ENCODE results near the gene FCHO1.

Gene FCHO1

DNA sequence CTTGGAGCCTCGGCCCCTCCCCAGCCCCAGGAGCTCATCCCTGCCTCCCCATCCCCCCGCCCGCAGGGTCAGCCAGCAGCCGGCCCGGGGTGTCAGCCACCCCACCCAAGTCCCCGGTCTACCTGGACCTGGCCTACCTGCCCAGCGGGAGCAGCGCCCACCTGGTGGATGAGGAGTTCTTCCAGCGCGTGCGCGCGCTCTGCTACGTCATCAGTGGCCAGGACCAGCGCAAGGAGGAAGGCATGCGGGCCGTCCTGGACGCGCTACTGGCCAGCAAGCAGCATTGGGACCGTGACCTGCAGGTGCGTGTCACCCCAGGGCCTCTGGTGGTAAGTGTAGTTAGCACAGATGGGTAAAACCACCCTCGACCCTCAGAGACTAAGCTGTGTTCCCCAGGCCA, 18.1 kb upstream of the FCHO1 start:
- DNase-seq (ENCODE audit: low read depth in 2 of 2), result no peak

DNA sequence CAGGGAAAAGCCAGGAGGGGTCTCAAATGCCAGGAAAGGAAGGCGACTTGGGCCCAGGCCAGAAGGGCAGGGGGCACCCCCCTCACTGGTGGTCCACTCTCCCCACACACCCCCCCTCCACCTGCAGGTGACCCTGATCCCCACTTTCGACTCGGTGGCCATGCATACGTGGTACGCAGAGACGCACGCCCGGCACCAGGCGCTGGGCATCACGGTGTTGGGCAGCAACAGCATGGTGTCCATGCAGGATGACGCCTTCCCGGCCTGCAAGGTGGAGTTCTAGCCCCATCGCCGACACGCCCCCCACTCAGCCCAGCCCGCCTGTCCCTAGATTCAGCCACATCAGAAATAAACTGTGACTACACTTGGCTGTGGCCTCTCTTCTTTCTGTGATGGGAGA, 17.1 kb upstream of the FCHO1 start:
- DNase-seq (ENCODE audit: low read depth in 2 of 2), result no peak

DNA sequence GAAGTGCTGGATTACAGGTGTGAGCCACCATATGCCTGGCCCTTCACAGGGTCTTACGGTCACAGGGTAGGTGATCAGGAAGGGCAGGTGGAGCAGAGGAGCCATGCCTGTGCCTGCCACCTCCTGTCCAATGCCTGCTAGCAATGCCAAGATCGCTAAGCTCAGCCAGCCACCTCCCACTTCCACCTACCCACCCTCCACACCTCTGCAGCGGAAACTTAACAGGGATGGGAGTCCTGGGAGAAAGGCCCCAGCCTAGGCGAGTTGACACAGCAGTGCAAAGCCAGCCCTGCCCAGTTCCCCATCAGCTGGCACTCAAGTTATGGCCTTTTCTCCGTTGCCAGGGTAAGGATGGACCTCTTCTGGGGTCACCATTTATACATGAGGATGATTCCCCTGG, 15.9 kb upstream of the FCHO1 start:
- DNase-seq (ENCODE audit: low read depth in 2 of 2), result no peak

DNA sequence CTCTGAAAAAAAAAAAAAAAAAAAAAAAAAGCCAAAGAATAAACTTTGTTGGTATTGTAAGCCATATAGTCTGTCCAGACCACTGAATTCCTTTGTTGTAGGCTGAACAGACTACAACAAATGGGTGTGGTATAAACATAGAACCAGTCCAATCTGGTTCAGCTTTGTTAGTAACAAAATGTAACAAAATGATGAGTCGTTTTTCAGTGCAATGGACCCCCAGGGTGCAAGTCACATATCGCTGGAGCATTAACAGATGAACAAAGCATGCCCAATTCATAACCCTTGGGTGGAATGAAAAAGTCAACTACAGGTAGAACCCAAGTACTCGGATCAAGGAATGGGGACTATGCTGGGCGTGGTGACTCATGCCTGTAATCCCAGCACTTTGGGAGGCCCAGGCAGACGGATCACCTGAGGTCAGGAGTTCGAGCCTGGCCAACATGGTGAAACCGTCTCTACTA, 13.6 kb upstream of the FCHO1 start:
- no peak for DNase-seq (ENCODE audit: low read depth in 2 of 2)

DNA sequence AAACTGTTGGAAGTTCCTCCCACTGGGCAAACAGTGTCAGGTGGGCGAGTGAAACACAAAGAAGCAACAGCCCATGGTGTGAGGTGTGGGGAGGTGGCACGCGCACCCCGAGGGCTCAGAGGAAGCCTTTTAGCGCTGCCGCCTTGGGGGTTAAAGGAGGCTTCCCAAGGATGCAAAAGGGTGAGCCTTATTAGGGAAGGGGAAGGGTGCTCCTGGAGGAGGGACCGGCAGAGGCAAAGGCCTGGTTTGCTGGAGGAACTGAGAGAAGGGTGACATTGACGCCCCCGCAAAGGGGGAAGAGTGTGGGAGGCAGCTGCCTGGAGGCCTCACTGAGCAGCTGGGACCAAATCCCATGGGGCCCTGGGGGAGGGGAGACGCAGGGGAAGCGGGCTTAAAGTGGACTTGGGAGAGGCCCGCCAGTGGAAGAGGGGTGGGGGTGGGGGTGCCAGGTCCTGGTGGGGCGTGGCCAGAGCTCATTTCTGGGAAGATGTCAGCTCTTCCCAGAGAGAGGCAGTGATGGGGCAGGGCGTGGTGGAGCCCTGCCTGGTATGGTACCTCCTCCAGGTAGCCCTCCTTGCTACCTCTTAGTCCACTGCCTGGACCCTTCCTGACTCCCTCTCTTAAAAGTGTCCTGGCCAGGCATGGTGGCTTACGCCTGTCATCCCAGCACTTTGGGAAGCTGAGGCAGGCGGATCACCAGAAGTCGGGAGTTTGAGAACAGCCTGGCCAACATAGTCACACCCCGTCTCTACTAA, 12.0 kb upstream of the FCHO1 start:
- no peak for DNase-seq (ENCODE audit: low read depth in 2 of 2)

DNA sequence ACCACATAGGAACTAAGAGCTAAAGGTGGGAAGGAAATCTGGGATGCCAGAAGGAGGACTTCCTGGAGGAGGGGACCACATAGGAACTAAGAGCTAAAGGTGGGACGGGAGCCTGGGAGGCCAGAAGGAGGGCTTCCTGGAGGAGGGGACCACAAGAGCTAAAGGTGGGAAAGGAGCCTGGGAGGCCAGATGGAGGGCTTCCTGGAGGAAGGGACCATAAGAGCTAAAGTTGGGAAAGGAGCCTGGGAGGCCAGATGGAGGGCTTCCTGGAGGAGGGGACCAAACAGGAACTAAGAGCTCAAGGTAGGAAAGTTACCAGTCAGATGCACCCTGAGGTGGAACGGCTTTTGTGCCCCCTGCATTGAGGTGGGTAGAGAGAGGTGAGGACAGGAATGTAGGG, 9.8 kb upstream of the FCHO1 start:
- DNase-seq (ENCODE audit: low read depth in 2 of 2), result no peak

DNA sequence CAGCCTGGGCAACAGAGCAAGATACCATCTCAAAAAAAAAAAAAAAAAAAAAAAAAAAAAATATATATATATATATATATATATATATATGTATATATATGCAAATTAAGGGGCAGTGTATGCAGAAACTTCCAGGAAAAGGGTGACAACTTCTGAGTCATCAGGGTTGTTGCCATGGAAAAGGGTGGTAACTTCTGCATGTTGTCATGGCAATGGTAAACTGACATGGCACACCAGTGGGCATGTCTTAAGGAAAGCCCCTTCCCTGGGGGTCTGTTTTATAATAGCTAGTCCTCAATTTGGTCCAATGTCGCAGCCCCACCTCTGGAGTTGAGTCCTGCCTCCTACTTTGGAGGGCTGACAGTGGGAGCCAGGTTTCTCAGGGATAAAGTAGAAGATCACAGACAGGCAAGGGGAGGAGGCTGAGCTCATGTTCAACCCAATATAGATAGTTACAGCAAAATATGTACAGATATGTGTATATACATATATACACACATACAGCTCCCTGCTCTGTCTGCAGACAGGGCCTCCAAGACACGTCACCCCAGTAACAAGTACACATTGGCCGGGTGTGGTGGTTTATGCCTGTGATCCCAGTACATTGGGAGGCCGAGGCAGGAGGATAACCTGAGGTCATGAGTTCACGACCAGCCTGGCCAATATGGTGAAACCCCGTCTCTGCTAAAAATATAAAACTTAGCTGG, 7.2 kb upstream of the FCHO1 start:
- DNase-seq (ENCODE audit: low read depth in 2 of 2), result no peak

DNA sequence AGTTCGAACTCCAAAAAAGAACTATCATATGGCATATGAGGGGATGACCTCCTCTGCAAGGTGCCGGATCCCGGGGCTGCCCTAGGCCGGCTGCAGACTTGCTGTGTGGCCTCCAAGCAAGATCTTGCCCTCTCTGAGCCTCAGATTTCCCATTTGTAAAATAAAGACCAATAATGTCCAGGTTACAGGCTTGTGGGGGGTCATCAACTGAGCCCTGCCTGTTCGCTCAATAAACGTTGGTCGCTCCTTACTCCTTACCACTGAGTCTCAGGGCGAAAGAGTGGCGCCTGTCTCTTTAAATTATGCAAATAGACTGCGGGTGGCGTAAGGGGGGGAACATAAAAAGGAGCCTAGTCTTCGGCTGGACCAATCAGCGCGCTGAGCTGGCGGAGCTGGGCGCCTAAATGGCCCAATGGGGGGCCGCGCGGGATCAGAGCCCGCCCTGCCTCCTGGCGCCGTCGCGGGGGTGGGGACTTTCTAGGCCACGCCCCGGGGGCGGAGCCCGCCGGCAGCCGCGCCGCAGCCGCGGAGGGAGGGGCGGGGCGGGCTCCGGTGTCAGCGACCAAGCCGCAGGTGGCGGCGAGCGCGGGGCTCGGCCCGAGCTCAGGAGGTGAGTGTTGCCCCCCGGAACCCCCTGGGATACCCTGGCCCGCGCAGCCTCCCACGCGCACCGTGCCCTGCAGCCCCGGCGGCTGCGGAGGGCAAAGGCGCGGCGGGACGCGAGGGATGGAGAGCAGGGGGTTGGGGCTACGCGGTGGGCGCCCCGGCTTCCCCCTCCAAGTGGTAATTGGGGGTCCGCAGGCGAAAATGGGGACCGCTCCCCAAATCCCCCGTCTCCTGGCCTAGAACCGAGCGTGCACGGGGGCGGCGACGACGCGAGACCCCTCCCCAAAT, 3.8 kb upstream of the FCHO1 start:
- peak; percentile 91 to 93 for DNase-seq (ENCODE audit: low read depth in 2 of 2)

DNA sequence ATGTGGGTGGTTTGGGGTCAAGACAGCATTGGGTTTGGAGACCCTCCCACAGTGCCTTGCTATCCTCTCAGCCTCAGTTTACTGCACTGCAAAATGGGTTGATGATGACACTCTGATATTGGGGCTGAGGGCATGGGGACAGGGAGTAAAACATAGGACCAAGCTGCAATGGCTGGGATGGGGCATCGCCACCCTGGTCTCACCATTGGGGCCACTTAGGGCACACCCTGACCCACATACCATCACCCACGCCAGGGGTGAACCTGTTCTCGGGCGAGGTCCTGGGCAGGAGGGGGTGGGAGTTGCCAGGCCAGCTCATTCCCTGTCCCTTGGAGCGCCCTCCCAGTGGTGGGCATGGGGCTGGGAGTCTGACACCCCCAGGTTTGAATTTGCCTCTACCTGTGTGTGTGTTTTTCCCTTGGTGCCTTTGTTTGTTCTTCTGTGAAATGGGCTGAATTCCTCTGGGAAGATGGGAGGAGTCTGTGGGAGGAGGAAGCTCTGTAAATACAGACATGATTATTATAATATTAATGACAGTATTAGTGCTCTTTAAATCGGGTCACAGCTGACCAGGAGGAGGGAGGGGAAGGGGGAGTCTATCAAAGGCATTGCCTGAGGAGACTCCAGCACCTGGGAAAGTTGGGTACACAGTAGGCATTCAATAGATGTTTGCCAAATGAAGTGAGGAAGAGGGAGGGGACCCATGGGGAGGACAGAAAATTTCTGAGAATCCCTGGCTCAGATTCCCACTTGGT, 2.2 kb upstream of the FCHO1 start:
- no peak for DNase-seq (ENCODE audit: low read depth in 2 of 2)

DNA sequence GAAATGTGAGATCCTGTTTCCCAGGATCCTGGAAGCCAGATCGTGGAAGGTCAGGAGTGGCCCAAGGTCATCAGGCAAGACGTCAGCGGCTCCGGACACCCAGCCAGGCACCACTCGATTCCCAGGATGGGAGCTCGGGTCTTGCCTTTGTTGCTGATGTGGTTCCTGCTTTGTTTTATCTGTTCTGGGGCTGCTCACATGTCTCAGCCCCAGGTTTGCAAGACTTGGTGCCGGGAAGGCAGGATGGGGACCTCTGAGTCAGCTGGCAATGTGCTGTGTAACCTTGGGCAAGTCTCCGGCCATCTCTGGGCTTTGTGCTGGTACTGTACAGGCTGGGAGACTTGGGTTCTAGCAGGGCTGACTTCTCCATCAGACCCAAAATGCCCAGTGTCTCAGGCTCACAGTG, 1.4 kb upstream of the FCHO1 start:
- peak in 1 of 2 donors; percentile 42 for DNase-seq (ENCODE audit: low read depth in 2 of 2)

DNA sequence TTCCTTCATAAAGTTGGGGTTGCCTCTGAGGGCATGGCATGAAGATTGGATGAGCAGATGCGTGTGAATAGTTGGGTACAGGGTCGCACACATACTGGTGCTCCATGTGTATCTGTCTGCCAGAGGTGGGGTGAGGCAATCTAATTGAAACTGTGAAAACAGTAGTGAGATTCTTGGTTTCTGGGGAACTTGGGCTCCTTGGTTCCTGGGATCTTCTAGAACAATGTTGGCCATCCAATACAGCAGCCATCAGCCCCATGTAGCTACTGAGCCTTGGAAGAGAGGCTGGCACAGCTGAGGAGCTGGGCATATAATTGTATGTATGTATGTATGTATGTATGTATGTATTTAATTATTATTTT, 616 bp downstream of the FCHO1 start:
- no peak for DNase-seq (ENCODE audit: low read depth in 2 of 2)

DNA sequence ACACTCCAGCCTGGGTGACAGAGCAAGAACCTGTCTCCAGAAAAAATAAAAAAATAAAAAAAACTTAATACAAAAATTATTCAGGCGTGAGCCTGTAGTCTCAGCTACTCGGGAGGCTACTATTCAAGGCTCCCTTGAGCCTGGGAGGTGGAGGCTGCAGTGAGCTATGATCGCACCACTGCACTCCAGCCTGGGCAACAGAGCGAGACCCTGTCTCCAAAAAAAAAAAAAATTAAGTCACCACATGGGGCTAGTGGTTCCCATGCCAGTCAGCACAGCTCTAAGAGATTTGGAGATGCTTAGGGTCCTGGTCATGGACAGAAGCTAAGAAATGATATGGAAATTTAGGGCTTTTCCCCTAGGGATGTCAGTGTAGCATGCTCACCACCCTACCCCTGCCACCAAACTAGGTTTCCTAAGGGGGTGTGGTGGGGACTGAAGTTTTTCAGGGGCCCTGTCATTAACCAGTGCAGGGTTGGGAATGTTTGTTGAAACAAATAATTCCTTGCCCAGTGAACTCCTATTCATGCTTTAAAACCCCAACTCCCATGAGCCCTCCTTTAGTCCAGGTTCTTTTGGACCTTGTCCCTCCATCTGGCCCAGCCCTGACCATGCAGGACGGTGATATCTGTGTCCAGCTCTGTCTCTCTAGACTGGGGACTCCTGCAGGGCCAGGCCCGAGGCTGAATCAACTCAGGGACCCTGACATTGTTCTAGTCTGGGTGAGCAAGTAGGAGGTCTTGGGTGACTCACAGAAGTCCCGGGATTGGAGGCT, 1.8 kb downstream of the FCHO1 start:
- DNase-seq (ENCODE audit: low read depth in 2 of 2), result no peak

DNA sequence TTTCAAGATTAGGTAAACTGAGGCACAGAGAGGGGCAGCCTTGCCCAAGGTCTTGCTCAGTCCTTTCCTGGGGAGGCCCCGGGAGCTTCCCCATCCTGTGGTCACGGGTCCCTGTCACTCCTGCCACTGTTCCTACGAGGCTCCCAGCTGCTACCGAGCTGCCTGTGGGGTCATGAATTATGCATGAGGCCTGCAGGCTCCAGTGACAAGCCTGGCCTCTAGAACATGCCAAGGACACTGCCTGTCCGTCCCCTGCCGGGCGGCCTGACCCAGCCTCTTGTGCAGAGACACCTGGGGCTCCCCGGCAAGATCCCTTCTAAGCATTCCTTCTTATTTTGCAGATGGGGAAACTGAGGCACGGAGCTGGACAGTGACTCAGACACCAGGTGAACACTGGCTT, 2.7 kb downstream of the FCHO1 start:
- no peak for DNase-seq (ENCODE audit: low read depth in 2 of 2)

DNA sequence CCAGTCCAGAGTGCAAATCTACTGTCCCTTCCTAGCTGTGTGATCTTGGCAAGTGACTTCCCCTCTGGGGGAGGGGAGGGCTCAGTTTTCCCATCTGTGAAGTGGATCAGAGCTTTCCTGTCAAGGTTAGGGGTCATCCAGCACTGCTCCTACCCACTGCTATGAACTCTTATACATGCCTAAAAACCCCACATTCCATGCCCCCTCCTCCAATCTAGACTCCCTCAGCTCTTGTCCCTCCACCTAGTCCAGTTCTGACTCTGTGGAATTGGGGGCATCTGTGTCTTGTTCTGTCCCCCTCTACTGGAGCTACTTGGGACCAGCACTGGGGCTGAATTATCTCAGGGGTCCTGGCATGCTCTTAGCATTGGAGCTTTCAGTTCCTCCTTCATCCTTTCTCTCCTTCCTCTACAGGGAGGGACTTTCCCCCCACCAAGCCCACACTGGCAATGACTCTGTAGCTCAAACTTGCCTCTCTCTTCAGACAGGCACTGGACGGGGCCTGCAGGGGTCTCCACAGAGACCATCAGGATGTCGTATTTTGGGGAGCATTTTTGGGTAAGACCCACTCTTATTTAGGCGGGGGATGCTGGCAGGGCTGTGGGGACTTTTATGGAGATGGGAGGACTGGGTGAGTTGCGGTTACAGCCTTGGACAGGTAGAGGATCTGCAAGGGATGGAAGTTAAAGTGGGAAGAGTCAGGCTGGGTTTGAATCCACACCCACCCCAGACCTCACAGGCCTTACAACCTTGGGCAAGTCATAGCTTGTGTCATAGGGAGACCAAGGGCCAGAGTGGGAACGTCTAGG, 3.6 kb downstream of the FCHO1 start:
- no peak for DNase-seq (ENCODE audit: low read depth in 2 of 2)

DNA sequence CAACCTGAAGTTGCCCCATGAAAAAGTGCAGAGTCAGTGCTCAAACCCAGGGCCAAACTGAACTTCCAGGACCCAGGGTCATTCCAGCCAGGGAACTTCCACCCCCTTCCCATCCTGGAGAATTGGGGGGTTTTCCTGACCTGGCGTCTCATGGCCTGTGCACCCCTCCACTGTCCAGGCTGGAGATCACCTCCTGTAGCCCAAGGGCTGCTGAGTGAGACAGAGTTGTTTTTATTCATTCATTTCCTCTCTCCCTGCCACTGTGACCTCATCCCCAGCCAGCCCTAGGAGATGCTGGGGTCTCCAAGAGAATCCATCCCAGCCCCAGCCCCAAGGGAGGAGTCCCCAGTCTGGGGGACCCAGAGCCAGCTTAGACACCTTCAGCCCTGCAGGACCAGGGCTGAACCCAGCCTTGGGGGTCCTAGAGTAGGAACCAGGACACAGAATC, 4.2 kb downstream of the FCHO1 start:
- no peak for DNase-seq (ENCODE audit: low read depth in 2 of 2)

DNA sequence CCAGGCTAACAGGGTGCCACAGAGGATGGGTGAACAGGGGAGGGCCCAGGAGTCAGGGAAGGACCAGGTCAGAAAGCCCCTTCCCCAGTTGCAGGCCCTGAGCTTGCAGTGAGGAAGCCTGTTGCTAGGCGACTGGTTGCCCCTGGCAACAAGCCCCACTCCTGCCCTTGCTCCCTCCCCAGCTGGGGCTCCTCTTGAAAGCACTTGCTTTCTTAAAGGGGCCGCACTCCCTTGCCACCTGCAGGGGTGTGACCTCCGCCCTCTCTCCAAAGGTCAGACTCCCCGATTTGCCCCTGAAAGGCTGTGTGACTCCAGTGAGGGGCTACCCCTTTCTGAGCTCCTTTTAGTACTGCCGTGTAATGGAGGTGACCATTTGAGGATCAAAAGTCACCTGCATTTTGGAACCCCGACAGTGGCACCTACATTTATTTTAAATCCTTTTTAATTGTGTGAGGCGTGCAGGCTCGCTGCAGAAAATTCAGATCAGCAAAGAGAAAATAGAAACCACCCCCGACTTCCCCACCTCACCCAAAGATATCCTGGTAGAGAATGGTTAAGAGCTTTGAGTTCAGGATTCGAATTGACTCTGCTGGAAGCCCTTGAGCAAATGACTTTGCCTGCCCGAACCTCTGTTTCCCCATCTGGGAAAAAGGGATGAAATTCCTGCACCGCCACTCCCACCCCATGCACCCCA, 4.8 kb downstream of the FCHO1 start:
- no peak for DNase-seq (ENCODE audit: low read depth in 2 of 2)

DNA sequence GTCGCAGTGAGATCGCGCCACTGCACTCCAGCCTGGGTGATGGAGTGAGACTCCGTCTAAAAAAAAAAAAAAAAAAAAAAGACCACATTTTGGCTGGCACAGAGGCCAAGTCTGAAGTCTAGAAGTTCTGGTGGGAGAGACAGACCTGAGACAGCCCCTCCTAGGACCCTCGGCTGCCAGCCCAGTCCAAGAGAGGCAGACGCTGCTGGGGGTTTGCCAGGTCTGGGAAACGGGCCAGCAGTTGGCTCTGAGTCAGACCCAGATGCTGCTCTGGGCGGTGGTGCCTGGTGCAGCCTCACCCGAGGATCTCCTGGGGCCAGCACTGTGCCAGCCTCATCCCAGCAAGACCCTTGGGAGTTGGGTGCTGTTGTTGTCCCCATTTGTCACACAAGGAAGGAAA, 5.8 kb downstream of the FCHO1 start:
- DNase-seq (ENCODE audit: low read depth in 2 of 2), result no peak

DNA sequence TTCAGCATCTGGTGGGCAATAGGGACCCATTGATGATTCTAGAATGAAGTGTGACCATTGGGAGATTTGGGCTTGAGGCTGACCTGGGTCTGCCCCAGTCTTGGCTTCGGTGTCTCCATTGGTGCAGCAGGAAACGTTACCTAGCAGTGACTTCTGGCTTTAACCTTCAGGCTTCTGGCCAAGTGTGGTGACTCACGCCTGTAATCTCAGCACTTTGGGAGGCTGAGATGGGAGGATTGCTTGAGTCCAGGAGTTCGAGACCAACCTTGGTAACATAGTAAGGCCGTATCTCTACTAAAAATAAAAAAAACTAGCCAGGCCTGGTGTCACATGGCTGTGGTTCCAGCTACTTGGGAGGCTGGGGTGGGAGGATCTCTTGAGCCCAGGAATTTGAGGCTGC, 7.2 kb downstream of the FCHO1 start:
- DNase-seq (ENCODE audit: low read depth in 2 of 2), result no peak

DNA sequence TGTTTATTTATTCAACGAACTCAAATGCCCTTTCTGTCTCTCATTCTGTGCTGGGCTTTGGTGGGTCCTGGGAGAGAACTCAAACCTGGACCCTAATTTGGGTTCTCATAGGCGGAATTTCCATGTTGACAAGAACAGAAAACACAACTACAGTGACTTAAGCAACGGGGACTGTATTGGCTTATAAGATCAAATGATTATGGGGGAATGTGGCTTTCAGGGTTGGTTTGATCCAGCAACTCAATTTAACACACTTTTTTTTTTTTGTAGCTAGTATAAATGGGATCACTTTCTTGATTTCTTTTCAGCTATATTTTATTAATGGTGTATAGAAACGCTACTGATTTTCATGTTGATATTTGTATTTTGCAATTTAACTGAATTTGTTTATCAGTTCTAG, 9.9 kb downstream of the FCHO1 start:
- DNase-seq (ENCODE audit: low read depth in 2 of 2), result no peak

Data from stimulated activated CD4-positive, alpha-beta T cell treated with anti-CD3 and anti-CD28 coated beads, Interleukin-15, amount 100 ng/mL, for 48 hours (primary cell).